SK-N-SH (cell line): ENCODE data around the gene CNTN4. TPM values are rescaled to one million over a fixed set of nuclear protein-coding genes. Genes with fewer than 3 reads are reported as not detected.

Experiments used
- CTCF ChIA-PET: fragments of 300-600, 350-600 bp; formaldehyde crosslinking; extraction: SDS; loops from one replicate; lab custom pipeline; 2021; lab: Yijun Ruan, JAX
- POLR2A ChIA-PET: fragments of 350-600 bp; sonication (Branson Sonifier 250); formaldehyde crosslinking; extraction: SDS; loops from one replicate; lab custom pipeline; 2020; ENCODE audit warnings: antibody characterized with exemption, inconsistent platforms; lab: Yijun Ruan, JAX
- DNase-seq: peaks from one replicate; pipeline ENCODE4 v3.0.0; 2012
- H2AFZ ChIP-seq: fragments of 200-600 bp; sonication (generic); 2 replicates; pipeline ENCODE4 v1.8.1; 2016; ENCODE audit warnings: antibody characterized with exemption, mild to moderate bottlenecking, low read depth
- H3F3A ChIP-seq: fragments of 200-600 bp; sonication (generic); replicated peaks from 2 replicates; pipeline ENCODE3; 2016; ENCODE audit warnings: antibody characterized with exemption, mild to moderate bottlenecking; ENCODE audit not compliant: insufficient read depth
- H3K27ac ChIP-seq, 2 experiments: fragments of 200-500 bp in 1 of 2; fragments of 200-600 bp in 1 of 2; sonication (Bioruptor generic) in 1 of 2; sonication (generic), shearing (Covaris generic) in 1 of 2; 2 replicates each; pipeline versions ENCODE4 v1.5.1 to v1.6.1; 2014 to 2016; ENCODE audit warnings: low read depth in 2 of 2, inconsistent platforms in 1 of 2, low read length in 1 of 2, mild to moderate bottlenecking in 1 of 2, mixed read lengths in 1 of 2
- H3K27me3 ChIP-seq: fragments of 200-600 bp; sonication (generic), shearing (Covaris generic); 2 replicates; pipeline ENCODE4 v1.6.1; 2016; ENCODE audit warnings: mixed run types; ENCODE audit not compliant: insufficient read depth
- H3K36me3 ChIP-seq, 2 experiments: fragments of 200-500 bp in 1 of 2; fragments of 200-600 bp in 1 of 2; sonication (Bioruptor generic) in 1 of 2; sonication (generic) in 1 of 2; replicated peaks in 1 of 2; 2 replicates each; pipeline versions ENCODE3 to v1.5.1; 2014 to 2016; ENCODE audit warnings: low read length in 1 of 2, mild to moderate bottlenecking in 1 of 2; ENCODE audit not compliant: insufficient read depth in 2 of 2, control insufficient read depth in 1 of 2
- H3K4me1 ChIP-seq, 2 experiments: fragments of 200-500 bp in 1 of 2; fragments of 200-600 bp in 1 of 2; sonication (Bioruptor generic) in 1 of 2; sonication (generic), shearing (Covaris generic) in 1 of 2; 2 replicates each; pipeline versions ENCODE4 v1.5.1 to v1.6.1; 2014 to 2016; ENCODE audit warnings: low read depth in 1 of 2, low read length in 1 of 2, mixed run types in 1 of 2; ENCODE audit not compliant: insufficient read depth in 2 of 2, control insufficient read depth in 1 of 2
- H3K4me2 ChIP-seq: fragments of 200-600 bp; sonication (generic), shearing (Covaris generic); 2 replicates; pipeline ENCODE4 v1.6.1; 2017; ENCODE audit warnings: mixed run types
- H3K4me3 ChIP-seq, 2 experiments: fragments of 200-500 bp in 1 of 2; fragments of 200-600 bp in 1 of 2; sonication (Bioruptor generic) in 1 of 2; sonication (generic), shearing (Covaris generic) in 1 of 2; 2 replicates each; pipeline versions ENCODE4 v1.5.1 to v1.8.1; 2014 to 2016; ENCODE audit warnings: low read depth in 2 of 2, inconsistent platforms in 1 of 2, low read length in 1 of 2, mild to moderate bottlenecking in 1 of 2, mixed read lengths in 1 of 2, moderate library complexity in 1 of 2
- H3K79me2 ChIP-seq: fragments of 200-600 bp; sonication (generic); 2 replicates; pipeline ENCODE4 v1.8.1; 2017; ENCODE audit warnings: mild to moderate bottlenecking; ENCODE audit not compliant: insufficient read depth
- H3K9ac ChIP-seq: fragments of 200-600 bp; sonication (generic); 2 replicates; pipeline ENCODE4 v1.6.1; 2017; ENCODE audit warnings: mixed run types
- H3K9me2 ChIP-seq: fragments of 200-600 bp; sonication (generic); 2 replicates; pipeline ENCODE4 v1.6.1; 2017; ENCODE audit warnings: mixed run types
- H3K9me3 ChIP-seq: fragments of 200-600 bp; sonication (generic); 2 replicates; pipeline ENCODE4 v1.6.1; 2017; ENCODE audit warnings: mixed run types, mild to moderate bottlenecking, moderate library complexity
- H4K20me1 ChIP-seq: fragments of 200-600 bp; sonication (generic); 2 replicates; pipeline ENCODE4 v1.6.1; 2017; ENCODE audit warnings: mild to moderate bottlenecking, mixed run types; ENCODE audit not compliant: insufficient read depth
- EP300 ChIP-seq, 2 experiments: IDR thresholded peaks; 2 replicates each; pipeline versions ENCODE4 v1.4.0 to v1.6.1; 2012; ENCODE audit warnings: borderline replicate concordance in 1 of 2, low read depth in 1 of 2, low read length in 1 of 2
- FOXJ3 ChIP-seq: sonication (generic); formaldehyde crosslinking; IDR thresholded peaks from 2 replicates; pipeline ENCODE4 v1.5.1; 2020; ENCODE audit warnings: mild to moderate bottlenecking, missing genetic modification reagents
- FOXM1 ChIP-seq: IDR thresholded peaks from 2 replicates; pipeline ENCODE4 v1.4.0; 2012; ENCODE audit warnings: low read depth, mild to moderate bottlenecking
- NFIC ChIP-seq: IDR thresholded peaks from 2 replicates; pipeline ENCODE4 v1.4.0; 2012; ENCODE audit warnings: borderline replicate concordance
- PBX3 ChIP-seq: IDR thresholded peaks from 2 replicates; pipeline ENCODE4; 2012
- POLR2AphosphoS5 ChIP-seq: IDR thresholded peaks from 2 replicates; pipeline ENCODE4 v1.6.1; 2012; ENCODE audit warnings: low read depth, low read length
- RAD21 ChIP-seq: IDR thresholded peaks from 2 replicates; pipeline ENCODE4 v1.6.1; 2012; ENCODE audit warnings: mild to moderate bottlenecking, low read length
- RXRA ChIP-seq: IDR thresholded peaks from 2 replicates; pipeline ENCODE4 v1.4.0; 2012; ENCODE audit warnings: low read depth, mild to moderate bottlenecking, borderline replicate concordance
- TAF1 ChIP-seq: IDR thresholded peaks from 2 replicates; pipeline ENCODE4 v1.6.1; 2012; ENCODE audit warnings: low read depth, mild to moderate bottlenecking, low read length, moderate library complexity, borderline replicate concordance
- TEAD4 ChIP-seq: IDR thresholded peaks from 2 replicates; pipeline ENCODE4 v1.4.0; 2012; ENCODE audit warnings: mild to moderate bottlenecking, borderline replicate concordance; ENCODE audit not compliant: insufficient read depth
- USF2 ChIP-seq: fragments of 150-350 bp; IDR thresholded peaks from 2 replicates; pipeline ENCODE4 v1.6.1; 2017; ENCODE audit warnings: antibody characterized with exemption, low read length, low read depth, borderline replicate concordance
- YY1 ChIP-seq: IDR thresholded peaks from 2 replicates; pipeline ENCODE4 v1.4.0; 2012; ENCODE audit warnings: low read depth, mild to moderate bottlenecking
- WGBS: methylation state at CpG from one replicate; pipeline ENCODE4 v1.1.6; 2017; ENCODE audit warnings: low lambda C conversion rate; 5-methylcytosine and 5-hydroxymethylcytosine counted together
- polyA plus RNA-seq, 3 experiments: library from polyadenylated mRNA; depleted of rRNA; stranded (reverse); fragments of >200 nt; gene quantifications; 2 replicates each; pipeline ENCODE4 v1.2.3, GENCODE V29; 2012
- small RNA-seq, 7 experiments: library from RNA; depleted of rRNA; stranded (forward); fragments of <200 nt; gene quantifications; one replicate each; pipeline ENCODE3, GENCODE V24; 2012
- TF ChIP-seq, protein P1 (sequence below): fragments of 200-600 bp; sonication (generic); IDR thresholded peaks from 2 replicates; pipeline ENCODE4 v1.6.1; 2017; ENCODE audit warnings: antibody characterized with exemption, mild to moderate bottlenecking, moderate library complexity

Gene CNTN4
- polyA plus RNA-seq, 1 of the 3 experiments (the other 2 are of a cell fraction), result 0.12 TPM

DNA sequence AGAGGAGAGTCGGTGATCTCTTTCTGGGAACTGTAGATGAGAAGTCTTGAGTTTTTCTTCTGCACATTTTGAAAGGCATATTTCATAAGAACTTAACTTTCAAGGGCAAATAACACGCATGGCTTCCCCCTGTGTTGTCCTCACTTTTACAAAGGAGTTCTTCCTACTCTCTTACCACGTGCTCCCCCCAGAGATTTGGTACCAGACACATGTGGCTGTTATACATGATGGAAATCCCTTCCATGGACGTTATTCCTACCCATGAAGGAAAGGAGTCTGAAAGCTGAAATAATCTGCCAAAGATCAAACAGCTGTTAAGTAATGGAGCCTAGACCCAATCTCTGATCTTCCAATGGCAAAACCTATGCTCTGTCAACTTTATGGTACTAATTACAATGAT, 1007.1 kb downstream of the CNTN4 start:
- H3K4me3 ChIP-seq, result no peak overlapping the region
- POLR2A ChIA-PET, result no interaction called here
- no peak for TF ChIP-seq YY1
- no peak for TF ChIP-seq NFIC
- TF ChIP-seq, all 33 proteins: peak for 0
- no peak overlapping the region for H3K27ac ChIP-seq
- H3K79me2 ChIP-seq, result no peaks in the 10 kb centered on the region
- WGBS, result 40% methylated on average over 4 of the region's 4 CpGs
- H4K20me1 ChIP-seq, result no peaks in the 10 kb centered on the region
- H3K4me1 ChIP-seq, result no peaks in the 10 kb centered on the region
- H3K9me3 ChIP-seq, result no peaks in the 10 kb centered on the region
- H2AFZ ChIP-seq, result no peak overlapping the region
- no peaks in the 10 kb centered on the region for H3F3A ChIP-seq
- H3K36me3 ChIP-seq, result no peaks in the 10 kb centered on the region
- H3K9ac ChIP-seq, result no peak overlapping the region
- DNase-seq, result no peak
- H3K9me2 ChIP-seq, result no peaks in the 10 kb centered on the region
- no peak overlapping the region for H3K4me2 ChIP-seq
- CTCF ChIA-PET, result interaction anchor here (1.0 kb wide), 1 partner anchor 9 kb away, joined by 3 read pairs; no protein-coding TSS in a partner anchor
- no peaks in the 10 kb centered on the region for H3K27me3 ChIP-seq

DNA sequence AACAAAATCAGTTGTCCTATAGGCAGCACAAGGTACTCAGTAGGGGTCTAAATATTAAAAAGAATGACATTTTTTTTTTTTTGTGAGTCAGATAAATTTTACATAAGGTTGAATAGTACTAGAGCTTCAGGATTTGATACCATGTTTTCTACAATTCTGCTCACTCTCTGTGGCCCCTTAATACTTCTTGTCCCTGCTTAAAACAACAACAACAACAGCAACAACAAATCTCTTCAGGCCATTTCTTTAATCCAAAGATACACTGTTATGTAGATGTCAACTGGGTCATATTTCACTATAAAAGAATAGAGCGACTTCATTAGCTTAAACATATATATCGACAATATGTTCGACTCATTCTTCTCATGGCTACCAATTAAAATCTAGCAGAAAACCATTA, 1008.5 kb downstream of the CNTN4 start:
- TF ChIP-seq YY1 (no peak), RAD21 (no peak), EP300 (IDR thresholded peaks at IDR 0.05; ENCODE audit: borderline replicate concordance in 1 of 2, low read depth in 1 of 2, low read length in 1 of 2) (no peak), FOXM1 (no peak), TAF1 (no peak), PBX3 (no peak), FOXJ3 (no peak), USF2 (no peak), TEAD4 (no peak), POLR2AphosphoS5 (no peak), RXRA (no peak)
- TF ChIP-seq, protein P1, sequence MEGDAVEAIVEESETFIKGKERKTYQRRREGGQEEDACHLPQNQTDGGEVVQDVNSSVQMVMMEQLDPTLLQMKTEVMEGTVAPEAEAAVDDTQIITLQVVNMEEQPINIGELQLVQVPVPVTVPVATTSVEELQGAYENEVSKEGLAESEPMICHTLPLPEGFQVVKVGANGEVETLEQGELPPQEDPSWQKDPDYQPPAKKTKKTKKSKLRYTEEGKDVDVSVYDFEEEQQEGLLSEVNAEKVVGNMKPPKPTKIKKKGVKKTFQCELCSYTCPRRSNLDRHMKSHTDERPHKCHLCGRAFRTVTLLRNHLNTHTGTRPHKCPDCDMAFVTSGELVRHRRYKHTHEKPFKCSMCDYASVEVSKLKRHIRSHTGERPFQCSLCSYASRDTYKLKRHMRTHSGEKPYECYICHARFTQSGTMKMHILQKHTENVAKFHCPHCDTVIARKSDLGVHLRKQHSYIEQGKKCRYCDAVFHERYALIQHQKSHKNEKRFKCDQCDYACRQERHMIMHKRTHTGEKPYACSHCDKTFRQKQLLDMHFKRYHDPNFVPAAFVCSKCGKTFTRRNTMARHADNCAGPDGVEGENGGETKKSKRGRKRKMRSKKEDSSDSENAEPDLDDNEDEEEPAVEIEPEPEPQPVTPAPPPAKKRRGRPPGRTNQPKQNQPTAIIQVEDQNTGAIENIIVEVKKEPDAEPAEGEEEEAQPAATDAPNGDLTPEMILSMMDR, result no peak
- no peaks in the 10 kb centered on the region for H3K79me2 ChIP-seq
- no peak for DNase-seq
- no peaks in the 10 kb centered on the region for H3K4me1 ChIP-seq
- H3K9me3 ChIP-seq, result no peaks in the 10 kb centered on the region
- H3K27ac ChIP-seq, result no peak overlapping the region
- POLR2A ChIA-PET, result no interaction called here
- H3K36me3 ChIP-seq, result no peaks in the 10 kb centered on the region
- H3K9ac ChIP-seq, result no peak overlapping the region
- CTCF ChIA-PET, result no interaction called here
- H3F3A ChIP-seq, result no peaks in the 10 kb centered on the region
- H4K20me1 ChIP-seq, result no peaks in the 10 kb centered on the region
- no peak overlapping the region for H2AFZ ChIP-seq
- no peak overlapping the region for H3K4me3 ChIP-seq
- no peaks in the 10 kb centered on the region for H3K9me2 ChIP-seq
- 90% methylated on average over 3 of the region's 3 CpGs for WGBS
- no peaks in the 10 kb centered on the region for H3K27me3 ChIP-seq
- H3K4me2 ChIP-seq, result no peak overlapping the region

Small RNA genes within 50 kb of the gene (small RNA-seq; reads per million reads assigned to genes)
- gene RF00416 (0 reads per million in 7 experiments), gene RN7SKP144 (0 to 0.13 (median 0) reads per million in 7 experiments)
